Glutamatergic neuron (in vitro differentiated cells): Measurements from ENCODE around the gene RNF220. TPM values are rescaled to one million over a fixed set of nuclear protein-coding genes. Genes with fewer than 3 reads are reported as not detected.

Experiments used
- DNase-seq: peaks from one replicate; pipeline ENCODE4 v3.0.0; 2022
- H3K27ac Mint-ChIP-seq: one replicate; pipeline ENCODE4 v1.8.0; 2020; ENCODE audit warnings: mild to moderate bottlenecking, mixed read lengths, inconsistent platforms; ENCODE audit not compliant: unreplicated experiment
- H3K27me3 Mint-ChIP-seq: one replicate; pipeline ENCODE4 v1.8.0; 2020; ENCODE audit warnings: mild to moderate bottlenecking, moderate library complexity, mixed read lengths, inconsistent platforms; ENCODE audit not compliant: unreplicated experiment
- H3K36me3 Mint-ChIP-seq: one replicate; pipeline ENCODE4 v1.8.0; 2020; ENCODE audit warnings: mild to moderate bottlenecking, mixed read lengths, inconsistent platforms; ENCODE audit not compliant: unreplicated experiment
- H3K4me1 Mint-ChIP-seq: one replicate; pipeline ENCODE4 v1.8.0; 2020; ENCODE audit warnings: mild to moderate bottlenecking, low read depth, mixed read lengths, inconsistent platforms; ENCODE audit not compliant: unreplicated experiment
- H3K4me3 Mint-ChIP-seq: one replicate; pipeline ENCODE4 v1.8.0; 2020; ENCODE audit warnings: mild to moderate bottlenecking, mixed read lengths, inconsistent platforms; ENCODE audit not compliant: unreplicated experiment
- H3K9me3 Mint-ChIP-seq: one replicate; pipeline ENCODE4 v1.8.0; 2020; ENCODE audit warnings: mild to moderate bottlenecking, moderate library complexity, mixed read lengths, inconsistent platforms; ENCODE audit not compliant: unreplicated experiment
- total RNA-seq: library from RNA; stranded (reverse); fragmentation: NEBNext Ultra II Directional; extraction: Animal tissue kit (Norgen Biotek cat#: 25700); gene quantifications from one replicate; pipeline ENCODE4 v1.2.1, GENCODE V29; 2021; ENCODE audit not compliant: unreplicated experiment
- TF ChIP-seq, protein P1 (sequence below): fragments of 200-600 bp; sonication (generic); IDR thresholded peaks from one replicate; pipeline ENCODE4 v1.5.0; 2021; ENCODE audit not compliant: partially characterized antibody, unreplicated experiment

The RNF220 gene
- total RNA-seq, 1 donor from 2014 or later: 99.4 TPM

DNA sequence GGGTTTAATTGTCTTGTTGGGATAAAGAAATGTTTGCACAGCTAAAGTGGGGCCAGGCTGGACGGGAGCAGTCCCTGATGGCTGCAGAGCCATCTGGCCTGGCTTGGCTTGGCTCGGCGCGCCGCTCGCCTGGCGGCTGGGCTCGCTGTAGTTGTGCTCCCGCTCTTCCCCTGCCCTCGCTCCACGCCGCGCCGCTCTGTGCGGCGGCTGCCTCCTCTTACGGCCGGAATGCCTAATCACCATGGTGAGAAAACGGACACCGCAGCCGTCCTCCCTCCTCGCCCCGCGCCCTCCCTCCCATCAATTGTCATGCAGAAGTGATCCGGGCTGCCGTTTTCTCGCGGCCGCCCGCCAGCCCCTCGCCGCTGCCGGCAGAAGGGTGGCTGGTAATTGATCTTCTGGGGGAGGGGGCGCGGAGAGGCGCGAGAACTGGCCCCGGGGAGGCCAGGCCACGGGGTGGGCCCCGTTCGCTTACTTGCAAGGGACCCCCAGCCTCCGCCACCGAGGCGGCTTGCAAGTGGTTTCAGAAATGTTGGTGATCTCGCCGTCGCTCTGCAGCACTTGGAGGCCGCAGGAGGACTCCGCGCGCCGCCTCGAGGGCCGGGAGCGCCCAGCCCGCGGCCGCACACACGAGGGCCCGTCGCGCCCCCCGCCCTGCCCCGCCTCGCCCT, 12.4 kb downstream of the RNF220 start:
- Mint-ChIP-seq H3K4me3 (peak overlapping the region; percentile 80), H3K27ac (peak overlapping the region; percentile 96), H3K27me3 (peaks cover 10% of the 10 kb centered on the region), H3K9me3 (peaks cover 6% of the 10 kb centered on the region), H3K4me1 (peaks cover 50% of the 10 kb centered on the region), H3K36me3 (no peaks in the 10 kb centered on the region)
- DNase-seq: peak; percentile 87
- TF ChIP-seq, protein P1, sequence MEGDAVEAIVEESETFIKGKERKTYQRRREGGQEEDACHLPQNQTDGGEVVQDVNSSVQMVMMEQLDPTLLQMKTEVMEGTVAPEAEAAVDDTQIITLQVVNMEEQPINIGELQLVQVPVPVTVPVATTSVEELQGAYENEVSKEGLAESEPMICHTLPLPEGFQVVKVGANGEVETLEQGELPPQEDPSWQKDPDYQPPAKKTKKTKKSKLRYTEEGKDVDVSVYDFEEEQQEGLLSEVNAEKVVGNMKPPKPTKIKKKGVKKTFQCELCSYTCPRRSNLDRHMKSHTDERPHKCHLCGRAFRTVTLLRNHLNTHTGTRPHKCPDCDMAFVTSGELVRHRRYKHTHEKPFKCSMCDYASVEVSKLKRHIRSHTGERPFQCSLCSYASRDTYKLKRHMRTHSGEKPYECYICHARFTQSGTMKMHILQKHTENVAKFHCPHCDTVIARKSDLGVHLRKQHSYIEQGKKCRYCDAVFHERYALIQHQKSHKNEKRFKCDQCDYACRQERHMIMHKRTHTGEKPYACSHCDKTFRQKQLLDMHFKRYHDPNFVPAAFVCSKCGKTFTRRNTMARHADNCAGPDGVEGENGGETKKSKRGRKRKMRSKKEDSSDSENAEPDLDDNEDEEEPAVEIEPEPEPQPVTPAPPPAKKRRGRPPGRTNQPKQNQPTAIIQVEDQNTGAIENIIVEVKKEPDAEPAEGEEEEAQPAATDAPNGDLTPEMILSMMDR: no peak

DNA sequence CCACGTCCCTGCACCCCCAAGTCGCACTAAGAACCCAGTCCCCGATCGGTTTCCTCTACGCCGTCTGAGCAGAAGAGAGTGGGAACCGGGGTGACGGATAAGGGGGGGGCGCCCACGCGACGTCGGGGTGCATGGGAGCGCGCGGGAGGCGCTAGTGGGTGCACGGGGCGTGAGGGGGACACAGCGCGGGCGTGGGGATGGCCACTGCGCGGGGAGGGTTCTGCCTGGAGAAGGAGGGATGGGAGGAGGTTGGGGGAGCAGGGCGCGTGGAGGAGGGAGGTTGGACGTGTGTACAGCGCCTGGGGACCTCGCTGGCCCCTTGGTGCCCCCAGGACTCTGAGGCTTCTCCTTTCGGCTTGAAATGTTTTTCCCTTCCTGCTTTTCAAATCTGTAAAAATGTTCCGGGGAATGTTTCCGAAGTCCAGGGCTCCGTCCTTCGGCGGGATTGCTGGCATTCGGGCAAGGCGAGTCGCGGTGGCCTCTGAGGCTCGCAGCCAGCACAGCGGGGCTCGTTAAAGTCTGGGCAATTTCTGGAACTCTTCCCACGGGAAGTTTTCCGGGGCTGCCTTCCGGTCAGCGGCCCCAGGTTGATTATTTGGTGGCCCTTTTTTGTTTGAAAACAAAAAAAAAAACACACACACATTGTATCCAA, 13.1 kb downstream of the RNF220 start:
- Mint-ChIP-seq H3K27ac (peak overlapping the region; percentile 84), H3K36me3 (no peaks in the 10 kb centered on the region), H3K9me3 (peaks cover 6% of the 10 kb centered on the region), H3K4me1 (peaks cover 50% of the 10 kb centered on the region), H3K27me3 (peaks cover 10% of the 10 kb centered on the region), H3K4me3 (peak overlapping the region; percentile 87)
- TF ChIP-seq, protein P1: no peak
- peak; percentile 47 for DNase-seq

DNA sequence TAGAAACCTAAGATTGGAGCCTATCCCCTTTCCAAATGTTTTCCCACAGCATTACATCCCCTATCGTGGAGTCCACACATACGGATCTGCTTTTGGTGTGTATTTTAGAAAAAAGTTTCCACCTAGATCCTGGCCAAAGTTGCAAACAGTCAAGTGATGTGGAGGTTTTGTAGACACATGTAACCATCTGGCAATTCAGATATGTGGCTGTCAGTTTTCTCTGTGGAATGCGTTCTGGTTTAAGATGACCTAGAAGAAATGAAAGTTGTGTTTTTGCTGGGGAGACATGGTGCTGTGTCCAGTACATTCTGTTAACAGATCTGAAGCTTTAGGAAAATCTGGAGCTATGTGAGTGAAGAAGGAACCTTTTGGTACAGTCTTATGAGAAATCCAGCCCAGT, 14.8 kb downstream of the RNF220 start:
- Mint-ChIP-seq H3K27me3 (peaks cover 10% of the 10 kb centered on the region), H3K4me1 (peaks cover 49% of the 10 kb centered on the region), H3K9me3 (peaks cover 6% of the 10 kb centered on the region), H3K4me3 (peak overlapping the region; percentile 1), H3K27ac (peak overlapping the region; percentile 56), H3K36me3 (no peaks in the 10 kb centered on the region)
- no peak for DNase-seq
- TF ChIP-seq, protein P1: no peak

DNA sequence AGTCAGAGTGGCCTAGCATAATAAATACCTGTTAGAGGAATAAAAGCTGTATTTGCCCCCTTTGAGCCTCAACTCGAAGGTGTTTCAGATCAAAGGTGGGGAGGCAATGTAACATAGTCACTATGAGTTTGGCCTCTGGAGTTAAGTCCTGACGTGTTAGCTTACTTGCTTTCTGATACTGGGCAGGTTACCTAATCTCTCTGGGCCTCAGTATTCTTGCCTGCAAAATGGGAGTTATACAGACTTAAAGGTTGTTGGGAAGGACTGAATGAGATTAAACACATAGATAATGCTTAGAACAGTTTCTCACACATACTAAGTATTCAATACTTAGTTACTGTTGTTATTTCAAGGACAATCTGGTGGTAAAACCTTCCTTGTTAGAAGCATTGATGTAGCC, 15.5 kb downstream of the RNF220 start:
- Mint-ChIP-seq H3K4me1 (peaks cover 47% of the 10 kb centered on the region), H3K4me3 (peak overlapping the region; percentile 57), H3K9me3 (peaks cover 6% of the 10 kb centered on the region), H3K36me3 (no peaks in the 10 kb centered on the region), H3K27ac (peak overlapping the region; percentile 90), H3K27me3 (peaks cover 10% of the 10 kb centered on the region)
- TF ChIP-seq, protein P1: no peak
- no peak for DNase-seq

DNA sequence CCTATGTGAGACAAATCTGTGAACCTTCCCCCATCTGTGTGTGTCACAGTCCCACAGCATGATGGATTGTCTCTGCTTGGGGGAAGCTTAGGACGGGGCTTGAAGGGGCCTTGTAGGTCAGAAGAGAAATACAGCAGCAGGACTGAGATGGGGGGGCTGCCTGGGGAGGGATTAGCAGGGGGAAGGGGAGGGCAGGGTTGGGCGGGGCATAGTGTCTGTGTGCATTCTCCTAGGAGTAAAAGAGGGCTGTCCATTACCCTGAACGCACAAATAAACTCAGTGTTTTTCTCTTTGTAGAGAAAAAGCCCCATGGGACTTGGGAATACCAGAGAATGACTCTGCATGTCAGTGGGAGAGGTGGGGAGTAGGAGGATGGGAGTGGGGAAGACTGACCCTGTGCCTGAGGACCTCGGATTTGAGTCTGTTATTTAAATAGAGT, 16.4 kb downstream of the RNF220 start:
- TF ChIP-seq, protein P1: no peak
- Mint-ChIP-seq H3K36me3 (no peaks in the 10 kb centered on the region), H3K4me3 (peak overlapping the region; percentile 63), H3K27ac (peak overlapping the region; percentile 90), H3K4me1 (peaks cover 38% of the 10 kb centered on the region), H3K27me3 (peaks cover 7% of the 10 kb centered on the region), H3K9me3 (peaks cover 6% of the 10 kb centered on the region)
- DNase-seq: peak; percentile 45
